LNCAP (cell line): Measurements from ENCODE around the gene CHEK2.
"Not testable (repeated sequence)": the region's sequence is repeated elsewhere in the genome, so short reads cannot be mapped to it uniquely, and the experiment has no call there.

Experiments
- TF ChIP-seq, protein P1 (sequence below): fragments of 450-650 bp; IDR thresholded peaks from 2 replicates; pipeline ENCODE4 v1.5.1; 2017; ENCODE audit warnings: mild to moderate bottlenecking

CHEK2 gene

GRCh38 chr22:28702891-28703290 lies 38.7 kb downstream of the CHEK2 start:
- TF ChIP-seq, protein P1, sequence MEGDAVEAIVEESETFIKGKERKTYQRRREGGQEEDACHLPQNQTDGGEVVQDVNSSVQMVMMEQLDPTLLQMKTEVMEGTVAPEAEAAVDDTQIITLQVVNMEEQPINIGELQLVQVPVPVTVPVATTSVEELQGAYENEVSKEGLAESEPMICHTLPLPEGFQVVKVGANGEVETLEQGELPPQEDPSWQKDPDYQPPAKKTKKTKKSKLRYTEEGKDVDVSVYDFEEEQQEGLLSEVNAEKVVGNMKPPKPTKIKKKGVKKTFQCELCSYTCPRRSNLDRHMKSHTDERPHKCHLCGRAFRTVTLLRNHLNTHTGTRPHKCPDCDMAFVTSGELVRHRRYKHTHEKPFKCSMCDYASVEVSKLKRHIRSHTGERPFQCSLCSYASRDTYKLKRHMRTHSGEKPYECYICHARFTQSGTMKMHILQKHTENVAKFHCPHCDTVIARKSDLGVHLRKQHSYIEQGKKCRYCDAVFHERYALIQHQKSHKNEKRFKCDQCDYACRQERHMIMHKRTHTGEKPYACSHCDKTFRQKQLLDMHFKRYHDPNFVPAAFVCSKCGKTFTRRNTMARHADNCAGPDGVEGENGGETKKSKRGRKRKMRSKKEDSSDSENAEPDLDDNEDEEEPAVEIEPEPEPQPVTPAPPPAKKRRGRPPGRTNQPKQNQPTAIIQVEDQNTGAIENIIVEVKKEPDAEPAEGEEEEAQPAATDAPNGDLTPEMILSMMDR = no peak

DNA sequence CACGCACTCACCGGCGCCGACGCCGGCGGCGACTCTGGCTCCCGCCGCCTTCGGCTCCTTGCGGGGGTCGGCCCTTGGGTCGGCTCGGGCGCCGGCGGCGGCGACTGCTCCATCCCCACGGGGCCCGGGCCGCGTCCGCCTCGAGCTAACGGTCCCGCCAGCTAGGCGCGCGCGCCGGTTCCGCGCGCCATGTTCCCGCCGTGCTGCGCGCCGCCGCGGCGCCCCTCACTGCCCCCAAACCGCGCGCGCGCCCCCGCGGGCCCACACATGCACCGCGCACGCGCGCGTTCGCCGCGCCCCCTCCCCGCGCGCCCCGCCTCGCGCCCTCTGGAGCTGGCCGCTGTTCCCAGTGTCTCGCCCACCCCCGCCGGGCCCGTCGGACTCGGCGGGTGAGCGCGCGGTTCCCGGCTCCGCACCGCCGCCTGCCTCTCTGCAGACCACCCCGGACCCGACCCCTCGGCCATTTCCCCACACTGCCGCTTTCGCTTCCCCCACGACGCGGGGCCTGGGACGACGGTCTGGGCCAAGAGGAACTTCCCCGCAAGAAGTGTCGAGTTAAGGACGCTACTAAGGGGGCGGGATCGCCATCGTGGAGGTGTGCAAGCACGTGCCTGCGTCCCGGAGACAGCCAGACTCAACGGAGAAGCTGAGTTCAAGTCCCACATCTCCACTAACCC lies 61.9 kb downstream of the CHEK2 start, which contains the start of gene TTC28:
Gene TTC28, minus strand, starts transcription at position 230 of the 677 bp plus-strand sequence. Its CDS starts 117 bp downstream, at position 113.
- TF ChIP-seq, protein P1 = not testable (repeated sequence)

DNA sequence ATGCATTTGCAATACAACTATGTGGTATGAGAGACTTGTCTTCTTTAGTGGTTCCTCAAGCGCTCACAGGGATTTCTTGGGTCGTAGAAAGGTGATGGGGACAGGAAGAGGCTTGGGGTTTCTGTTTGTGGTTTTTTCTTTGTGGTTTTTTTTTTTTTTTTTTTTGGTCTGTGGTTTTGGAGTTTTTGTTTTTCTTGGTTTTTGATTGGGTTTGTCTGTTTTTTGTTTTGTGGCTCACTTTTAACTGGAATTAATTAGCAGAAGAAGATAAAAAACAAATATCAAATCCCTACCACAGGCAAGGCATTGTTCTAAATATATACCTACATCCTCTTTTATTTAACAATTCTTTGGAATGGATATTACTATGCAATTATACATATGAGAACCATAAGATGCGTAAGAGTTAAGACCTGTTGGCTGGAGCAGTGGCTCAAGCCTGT lies 67.5 kb downstream of the CHEK2 start:
- TF ChIP-seq, protein P1 = no peak

- TF ChIP-seq, protein P1 = no peak
These were observed 70.9 kb downstream of the CHEK2 start for GRCh38 chr22:28670756-28671155.

- TF ChIP-seq, protein P1 = no peak
These were observed 71.5 kb downstream of the CHEK2 start for GRCh38 chr22:28670161-28670560.

DNA sequence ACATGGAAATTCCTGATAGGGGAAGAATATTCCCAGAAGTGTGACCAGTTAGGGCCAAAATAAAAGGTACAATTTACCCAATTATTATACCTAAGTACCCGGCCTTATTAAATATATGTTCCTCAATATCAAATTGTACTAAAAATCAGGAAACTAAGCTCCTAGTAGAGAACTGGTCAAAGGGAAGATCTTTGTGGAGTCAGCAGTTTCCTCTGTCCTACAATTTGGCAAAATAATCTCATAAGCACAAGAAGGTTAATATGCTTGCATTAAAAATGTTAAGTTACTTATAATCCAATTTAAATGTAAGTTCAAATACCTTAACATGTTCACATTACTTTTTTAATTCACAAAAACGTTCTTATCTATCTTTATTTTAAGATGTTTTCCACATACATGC lies 72.2 kb downstream of the CHEK2 start:
- TF ChIP-seq, protein P1 = no peak

DNA sequence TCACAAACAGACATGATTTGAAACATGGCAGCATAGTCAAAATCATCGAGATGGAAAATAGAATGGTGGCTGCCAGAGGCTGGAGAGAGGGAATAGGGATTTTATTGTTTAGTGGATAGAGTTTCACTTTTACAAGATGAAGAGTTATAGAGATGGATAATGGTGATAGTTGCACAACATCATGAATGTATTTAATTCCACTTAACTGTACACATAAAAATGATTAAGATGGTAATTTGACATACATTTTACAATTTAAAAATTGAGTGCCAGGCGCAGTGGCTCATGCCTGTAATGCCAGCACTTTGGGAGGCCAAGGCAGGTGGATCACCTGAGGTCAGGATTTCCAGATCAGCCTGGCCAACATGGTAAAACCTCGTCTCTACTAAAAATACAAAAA lies 83.2 kb downstream of the CHEK2 start:
- TF ChIP-seq, protein P1 = no peak
